Ovary (tissue), 9 donors: ENCODE data around the gene PAIP2B. TPM values are rescaled to one million over a fixed set of nuclear protein-coding genes. Genes with fewer than 3 reads are reported as not detected.

Source experiments
- DNase-seq, 5 donors: peaks; one replicate each; pipeline ENCODE4 v3.0.0-alpha.2; 2019 to 2020
- H3K27ac ChIP-seq, 2 donors: fragments of 200-600 bp; one replicate each; pipeline versions ENCODE4 v1.5.1 to v1.8.0; 2019 to 2022
- H3K27me3 ChIP-seq: fragments of 200-600 bp; one replicate; pipeline ENCODE4 v1.8.0; 2022
- H3K36me3 ChIP-seq: fragments of 200-600 bp; sonication (generic); one replicate; pipeline ENCODE4 v1.5.1; 2019
- H3K4me1 ChIP-seq: one replicate; pipeline ENCODE4 v1.8.1; 2013; ENCODE audit warnings: mild to moderate bottlenecking, moderate library complexity; ENCODE audit not compliant: insufficient read depth
- H3K4me3 ChIP-seq: fragments of 200-600 bp; sonication (generic); one replicate; pipeline ENCODE4 v1.5.1; 2017
- H3K9me3 ChIP-seq, 2 donors: fragments of 200-600 bp in 1 of 2; sonication (generic) in 1 of 2; one replicate each; pipeline versions ENCODE4 v1.5.1 to v1.8.1; 2013 to 2019; ENCODE audit warnings: mild to moderate bottlenecking in 1 of 2, moderate library complexity in 1 of 2
- CTCF ChIP-seq, 3 donors: fragments of 450-650 bp in 2 of 3; fragments of 200-600 bp in 1 of 3; IDR thresholded peaks; one replicate each; pipeline versions ENCODE4 v1.5.1 to v1.8.0; 2016 to 2022; ENCODE audit warnings: antibody characterized with exemption in 3 of 3, mild to moderate bottlenecking in 1 of 3
- EP300 ChIP-seq: sonication (generic); formaldehyde crosslinking; IDR thresholded peaks from one replicate; pipeline ENCODE4 v1.6.1; 2017; ENCODE audit warnings: antibody characterized with exemption
- POLR2A ChIP-seq: fragments of 450-650 bp; IDR thresholded peaks from one replicate; pipeline ENCODE4 v1.6.1; 2017; ENCODE audit warnings: antibody characterized with exemption, mild to moderate bottlenecking, moderate library complexity
- WGBS, 3 donors: extraction: QIAGEN DNeasy Blood & Tissue Kit in 1 of 3; methylation state at CpG; one replicate each; pipeline versions ENCODE4 v1.1.5 to v1.1.7; 2013 to 2017; 5-methylcytosine and 5-hydroxymethylcytosine counted together
- intact Hi-C, 4 donors: fragments of 100-400 bp; cut with DNase I; formaldehyde crosslinking; loops; one replicate each; pipeline versions ENCODE4 v1.11.0 to v1.15.1; 2022 to 2023
- polyA plus RNA-seq, 2 donors: library from polyadenylated mRNA; stranded (reverse); fragments of 200-250 nt in 1 of 2; fragments of 350-450 nt in 1 of 2; fragmentation: Illumina TruSeq in 1 of 2; extraction: RNeasy Lipid Tissue Mini Kit (QIAGEN cat#74804) in 1 of 2; gene quantifications; one replicate each; pipeline ENCODE4 v1.2.3, GENCODE V29; 2013 to 2014
- total RNA-seq, 7 donors: library from RNA; depleted of rRNA in 2 of 7; stranded (reverse); fragments of >200 nt in 2 of 7; fragmentation: NEBNext Ultra II Directional in 3 of 7; extraction: Animal tissue kit (Norgen Biotek cat#: 25700) in 3 of 7; gene quantifications; one replicate each; pipeline versions ENCODE4 v1.1.0 to v1.2.4, GENCODE V29; 2016 to 2023
- donor health status: DM: no; HTN: no; CAD: no; lungs with moderate emphysema.
- donor health status: DM: no; HTN: no; CAD: no.
- donor health status: Bipolar disorder and iron deficiency.
- donor health status: DM: yes; HTN: yes; CAD: no.
- donor health status: DM: no; HTN: no; CAD: no.
- donor health status: DM: yes; HTN: yes; CAD: no.

Gene PAIP2B
- total and polyA plus RNA-seq, 9 donors, result 8.9 to 20.7 (median 13.6) TPM

DNA sequence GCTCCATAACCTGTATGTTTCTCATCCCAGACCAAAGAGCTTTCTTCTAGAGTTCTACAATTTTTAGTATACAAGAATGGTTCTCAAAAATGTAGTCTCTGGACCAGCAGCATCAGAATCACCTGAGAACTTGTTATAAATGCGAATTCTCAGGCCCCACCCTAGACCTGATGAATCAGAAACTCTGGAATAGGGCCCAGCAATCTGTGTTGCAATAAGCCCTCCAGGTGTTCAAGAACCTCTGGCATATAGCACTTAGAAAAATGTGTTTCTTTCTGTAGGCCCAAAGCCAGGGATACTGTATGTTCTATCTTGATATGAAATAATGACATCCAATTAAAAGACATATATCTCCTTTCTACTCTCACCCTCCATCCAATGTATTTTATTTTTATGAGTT, 10.4 kb downstream of the PAIP2B start:
- intact Hi-C loops, result no loop called here
- WGBS, 3 donors, result 94% methylated on average over 1 of the region's 1 CpG

DNA sequence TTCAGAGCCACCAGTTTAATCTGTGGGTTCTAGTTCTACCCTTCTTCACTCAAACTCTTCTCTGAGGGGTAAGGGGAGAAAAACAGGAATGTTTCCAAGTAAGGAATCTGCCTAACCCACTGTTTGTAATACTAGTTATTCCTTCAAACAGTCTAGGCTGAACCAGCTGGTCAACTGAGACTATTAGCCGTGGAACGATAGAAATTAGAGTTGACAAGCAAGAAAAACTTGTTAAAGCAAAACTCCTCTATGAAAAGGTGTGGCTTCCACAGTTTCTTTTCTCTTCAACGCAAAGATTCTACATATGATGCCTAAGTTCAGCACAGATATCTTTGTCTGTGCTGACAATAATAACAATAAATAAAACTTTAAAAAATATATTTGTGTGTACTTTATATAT, 11.5 kb downstream of the PAIP2B start:
- no peak for DNase-seq
- H3K36me3 ChIP-seq, result no peaks in the 10 kb centered on the region
- H3K9me3 ChIP-seq, result no peaks in the 10 kb centered on the region
- H3K4me3 ChIP-seq, result no peak overlapping the region
- no peaks in the 10 kb centered on the region for H3K4me1 ChIP-seq
- 77 to 93% (median 92%) methylated on average over 3 of the region's 3 CpGs for WGBS, 3 donors
- no peaks in the 10 kb centered on the region for H3K27me3 ChIP-seq
- intact Hi-C loops, result no loop called here
- no peak for TF ChIP-seq POLR2A
- TF ChIP-seq EP300, result no peak
- TF ChIP-seq CTCF (IDR thresholded peaks at IDR 0.05), result no peak
- H3K27ac ChIP-seq, result no peak overlapping the region

More for the DNA sequence above, 10.4 kb downstream of the PAIP2B start:
- Histone ChIP-seq H3K27ac (no peak overlapping the region), H3K9me3 (no peaks in the 10 kb centered on the region), H3K36me3 (no peaks in the 10 kb centered on the region), H3K4me1 (no peaks in the 10 kb centered on the region), H3K27me3 (no peaks in the 10 kb centered on the region), H3K4me3 (no peak overlapping the region)
- TF ChIP-seq EP300 (no peak), POLR2A (no peak), CTCF (IDR thresholded peaks at IDR 0.05) (no peak)
- DNase-seq, result no peak

GRCh38 chr2:71212336-71212735, 14.6 kb downstream of the PAIP2B start:
- 82 to 92% (median 88%) methylated on average over 2 of the region's 2 CpGs for WGBS, 3 donors
- intact Hi-C loops, result no loop called here
- H3K36me3 ChIP-seq, result no peaks in the 10 kb centered on the region

GRCh38 chr2:71210292-71210691, 16.6 kb downstream of the PAIP2B start:
- 88 to 93% (median 90%) methylated on average over 3 of the region's 3 CpGs for WGBS, 3 donors
- intact Hi-C loops, result no loop called here
- no peak overlapping the region for H3K4me3 ChIP-seq
- no peaks in the 10 kb centered on the region for H3K9me3 ChIP-seq
- no peak for DNase-seq
- no peaks in the 10 kb centered on the region for H3K4me1 ChIP-seq
- no peak for TF ChIP-seq EP300
- no peak for TF ChIP-seq POLR2A
- TF ChIP-seq CTCF (IDR thresholded peaks at IDR 0.05), result no peak
- H3K27me3 ChIP-seq, result no peaks in the 10 kb centered on the region
- H3K36me3 ChIP-seq, result no peaks in the 10 kb centered on the region
- H3K27ac ChIP-seq, result no peak overlapping the region

More at GRCh38 chr2:71212336-71212735, 14.6 kb downstream of the PAIP2B start:
- Histone ChIP-seq H3K4me3 (no peak overlapping the region), H3K27me3 (no peaks in the 10 kb centered on the region), H3K27ac (no peak overlapping the region), H3K9me3 (no peaks in the 10 kb centered on the region), H3K4me1 (no peaks in the 10 kb centered on the region)
- TF ChIP-seq CTCF (IDR thresholded peaks at IDR 0.05) (no peak), POLR2A (no peak), EP300 (no peak)
- DNase-seq, result no peak

DNA sequence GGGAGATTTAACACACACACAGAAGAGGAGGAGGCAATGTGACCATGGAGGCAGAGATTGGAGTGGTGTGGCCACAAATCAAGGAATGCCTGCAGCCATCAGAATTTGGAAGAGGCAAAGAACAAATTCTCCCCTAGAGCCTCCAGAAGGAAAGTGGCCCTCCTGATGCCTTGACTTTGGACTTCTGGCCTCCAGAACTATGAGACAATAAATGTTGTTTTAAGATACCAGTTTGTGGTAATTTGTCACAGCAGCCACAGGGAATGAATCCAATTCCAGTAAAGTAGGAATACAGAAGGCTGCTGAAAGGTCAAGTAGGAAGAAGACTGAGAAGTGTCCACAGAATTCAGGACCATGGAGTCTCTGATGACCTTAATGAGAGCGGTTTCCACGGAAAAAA, 18.1 kb downstream of the PAIP2B start:
- Histone ChIP-seq H3K9me3 (no peaks in the 10 kb centered on the region), H3K27me3 (no peaks in the 10 kb centered on the region), H3K4me3 (no peak overlapping the region), H3K36me3 (no peaks in the 10 kb centered on the region), H3K27ac (no peak overlapping the region), H3K4me1 (no peaks in the 10 kb centered on the region)
- intact Hi-C loops, result no loop called here
- no peak for DNase-seq
- WGBS, 3 donors, result 29 to 62% (median 32%) methylated on average over 2 of the region's 2 CpGs
- TF ChIP-seq EP300 (no peak), CTCF (IDR thresholded peaks at IDR 0.05) (no peak), POLR2A (no peak)
